Osteoblast (primary cell): ENCODE data around the gene ACER3. TPM values are rescaled to one million over a fixed set of nuclear protein-coding genes. Genes with fewer than 3 reads are reported as not detected.
"Not testable (repeated sequence)": the region's sequence is repeated elsewhere in the genome, so short reads cannot be mapped to it uniquely, and the experiment has no call there.

Source experiments
- DNase-seq: peaks from one replicate; pipeline ENCODE4 v3.0.0; 2011; ENCODE audit warnings: low spot score, mixed read lengths; ENCODE audit not compliant: insufficient read length; ENCODE audit errors: missing footprints
- H2AFZ ChIP-seq: 2 replicates; pipeline ENCODE4 v1.6.0; 2011; ENCODE audit warnings: mild to moderate bottlenecking, low read length
- H3K27ac ChIP-seq: 2 replicates; pipeline ENCODE4 v1.5.1; 2011; ENCODE audit warnings: mild to moderate bottlenecking, low read depth, low read length, moderate library complexity
- H3K27me3 ChIP-seq: 2 replicates; pipeline ENCODE4 v1.6.0; 2012; ENCODE audit warnings: mild to moderate bottlenecking, control low read depth, inconsistent platforms, low read length, moderate library complexity; ENCODE audit not compliant: insufficient read depth
- H3K36me3 ChIP-seq: 2 replicates; pipeline ENCODE4 v1.5.1; 2011; ENCODE audit warnings: mild to moderate bottlenecking, low read length, control low read depth, moderate library complexity; ENCODE audit not compliant: insufficient read depth
- H3K4me1 ChIP-seq: 2 replicates; pipeline ENCODE4 v1.5.1; 2011; ENCODE audit warnings: mild to moderate bottlenecking, low read length, control low read depth, moderate library complexity; ENCODE audit not compliant: insufficient read depth
- H3K4me2 ChIP-seq: 2 replicates; pipeline ENCODE4 v1.6.0; 2011; ENCODE audit warnings: mild to moderate bottlenecking, low read length; ENCODE audit not compliant: insufficient read depth
- H3K4me3 ChIP-seq: fragments of 200-600 bp; sonication (generic); 3 replicates; pipeline ENCODE4 v1.5.1; 2012; ENCODE audit warnings: mild to moderate bottlenecking, low read length, inconsistent platforms; ENCODE audit not compliant: insufficient read depth
- H3K79me2 ChIP-seq: 2 replicates; pipeline ENCODE4 v1.6.0; 2012; ENCODE audit warnings: mild to moderate bottlenecking, low read length, control low read depth, inconsistent platforms; ENCODE audit not compliant: insufficient read depth
- H3K9me3 ChIP-seq: 2 replicates; pipeline ENCODE4 v1.5.1; 2011; ENCODE audit warnings: low read depth, low read length, control low read depth
- H4K20me1 ChIP-seq: 2 replicates; pipeline ENCODE4 v1.6.0; 2012; ENCODE audit warnings: mild to moderate bottlenecking, low read length, control low read depth; ENCODE audit not compliant: insufficient read depth
- CTCF ChIP-seq: IDR thresholded peaks from 2 replicates; pipeline ENCODE4 v1.5.1; 2011; ENCODE audit warnings: mild to moderate bottlenecking, low read depth, low read length, moderate library complexity; ENCODE audit errors: extremely low read depth
- total RNA-seq: library from RNA; depleted of rRNA; stranded (reverse); fragments of >200 nt; gene quantifications from 2 replicates; pipeline ENCODE4 v1.2.3, GENCODE V29; 2012

The ACER3 gene
- total RNA-seq, 1 donor: 9.8 TPM

DNA sequence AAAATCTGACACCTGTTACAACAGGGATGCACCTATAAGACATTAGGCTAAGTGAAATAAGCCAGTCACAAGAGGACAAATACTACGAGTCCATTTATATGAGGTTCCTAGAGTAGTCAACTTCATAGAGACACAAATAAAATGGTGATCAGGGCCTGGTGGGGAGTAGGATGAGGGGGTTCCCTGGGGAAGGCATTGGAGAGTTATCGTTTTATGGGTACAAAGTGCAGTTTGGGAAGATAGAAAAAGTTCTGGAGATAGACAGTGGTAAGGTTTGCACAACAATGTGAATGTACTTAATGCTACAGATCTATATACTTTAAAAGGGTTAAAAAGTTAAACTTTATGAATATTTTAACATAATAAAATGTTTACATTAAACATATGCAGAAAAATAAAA is 142.1 kb downstream of the ACER3 start:
- Histone ChIP-seq H2AFZ (no peak overlapping the region), H3K4me1 (no peaks in the 10 kb centered on the region), H3K9me3 (no peaks in the 10 kb centered on the region), H3K4me2 (no peak overlapping the region), H3K4me3 (no peak overlapping the region), H3K36me3 (no peaks in the 10 kb centered on the region), H3K79me2 (no peaks in the 10 kb centered on the region), H3K27me3 (no peaks in the 10 kb centered on the region), H3K27ac (no peak overlapping the region), H4K20me1 (no peaks in the 10 kb centered on the region)
- DNase-seq: no peak
- TF ChIP-seq CTCF: no peak

GRCh38 chr11:77003963-77004362 is 143.2 kb downstream of the ACER3 start:
- TF ChIP-seq CTCF: no peak
- H2AFZ ChIP-seq: no peak overlapping the region
- H3K36me3 ChIP-seq: no peaks in the 10 kb centered on the region
- H4K20me1 ChIP-seq: no peaks in the 10 kb centered on the region
- H3K9me3 ChIP-seq: no peaks in the 10 kb centered on the region
- no peaks in the 10 kb centered on the region for H3K79me2 ChIP-seq
- H3K4me2 ChIP-seq: no peak overlapping the region
- no peak for DNase-seq
- no peaks in the 10 kb centered on the region for H3K27me3 ChIP-seq
- H3K4me3 ChIP-seq: no peak overlapping the region
- no peak overlapping the region for H3K27ac ChIP-seq
- H3K4me1 ChIP-seq: no peaks in the 10 kb centered on the region

- Histone ChIP-seq H4K20me1 (no peaks in the 10 kb centered on the region), H3K4me2 (no peak overlapping the region), H3K79me2 (no peaks in the 10 kb centered on the region), H3K27me3 (no peaks in the 10 kb centered on the region), H3K4me3 (no peak overlapping the region), H3K4me1 (no peaks in the 10 kb centered on the region), H2AFZ (no peak overlapping the region), H3K36me3 (no peaks in the 10 kb centered on the region), H3K27ac (no peak overlapping the region), H3K9me3 (no peaks in the 10 kb centered on the region)
- no peak for TF ChIP-seq CTCF
- DNase-seq: no peak
These were observed 148.9 kb downstream of the ACER3 start for GRCh38 chr11:77009533-77010160.

DNA sequence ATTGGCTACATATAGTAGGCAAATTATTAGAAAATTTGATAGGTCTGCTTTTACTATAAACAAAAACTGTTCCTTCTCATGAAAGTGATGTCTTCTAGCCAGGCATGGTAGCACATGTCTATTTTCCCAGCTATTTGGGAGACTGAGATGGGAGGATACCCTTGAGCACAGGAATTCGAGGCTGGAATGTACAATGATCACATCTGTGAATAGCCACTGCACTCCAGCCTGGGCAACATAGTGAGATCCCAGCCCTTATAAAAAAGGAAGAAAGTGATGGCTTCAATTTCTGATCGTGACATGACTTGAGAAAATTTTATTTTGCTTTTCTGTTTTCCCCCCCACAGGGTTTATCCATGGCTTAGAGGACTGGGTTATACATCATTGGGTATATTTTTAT is 154.0 kb downstream of the ACER3 start:
- no peaks in the 10 kb centered on the region for H3K27me3 ChIP-seq
- H3K36me3 ChIP-seq: no peaks in the 10 kb centered on the region
- H4K20me1 ChIP-seq: no peaks in the 10 kb centered on the region
- H3K4me3 ChIP-seq: no peak overlapping the region
- peaks cover 4% of the 10 kb centered on the region for H3K4me1 ChIP-seq
- TF ChIP-seq CTCF: no peak
- no peak for DNase-seq
- H3K4me2 ChIP-seq: no peak overlapping the region
- no peak overlapping the region for H2AFZ ChIP-seq
- no peak overlapping the region for H3K27ac ChIP-seq
- no peaks in the 10 kb centered on the region for H3K79me2 ChIP-seq
- H3K9me3 ChIP-seq: no peaks in the 10 kb centered on the region

GRCh38 chr11:77018396-77018924 is 157.7 kb downstream of the ACER3 start:
- H3K4me1 ChIP-seq: peaks cover 13% of the 10 kb centered on the region
- H3K9me3 ChIP-seq, H4K20me1 ChIP-seq, H3K36me3 ChIP-seq, H3K27me3 ChIP-seq, H3K79me2 ChIP-seq, H3K4me3 ChIP-seq, H3K27ac ChIP-seq, H3K4me2 ChIP-seq, DNase-seq, H2AFZ ChIP-seq: not testable (repeated sequence)
